Measurements from ENCODE around the gene ASIC4.

Gene ASIC4

GRCh38 chr2:219533930-219534661, 19.8 kb downstream of the ASIC4 start:
- TF ChIP-seq CTCF (IDR thresholded peaks at IDR 0.05; ENCODE audit: low read depth, low read length, missing control alignments) = no peak
- H3K4me3 ChIP-seq (replicated peaks; ENCODE audit: low read depth, low read length) = no peak overlapping the region
- DNase-seq (ENCODE audit: extremely low read depth, low read depth) = no peak

GRCh38 chr2:219536425-219536824, 22.1 kb downstream of the ASIC4 start:
- H3K4me3 ChIP-seq (replicated peaks; ENCODE audit: low read depth, low read length) = no peak overlapping the region
- no peak for DNase-seq (ENCODE audit: extremely low read depth, low read depth)
- no peak for TF ChIP-seq CTCF (IDR thresholded peaks at IDR 0.05; ENCODE audit: low read depth, low read length, missing control alignments)

- H3K4me3 ChIP-seq (replicated peaks; ENCODE audit: low read depth, low read length) = no peak overlapping the region
- TF ChIP-seq CTCF (IDR thresholded peaks at IDR 0.05; ENCODE audit: low read depth, low read length, missing control alignments) = no peak
- DNase-seq (ENCODE audit: extremely low read depth, low read depth) = no peak
Measured at GRCh38 chr2:219536967-219537366, 22.7 kb downstream of the ASIC4 start.

GRCh38 chr2:219537657-219538488, 23.6 kb downstream of the ASIC4 start:
- no peak overlapping the region for H3K4me3 ChIP-seq (replicated peaks; ENCODE audit: low read depth, low read length)
- no peak for DNase-seq (ENCODE audit: extremely low read depth, low read depth)

GRCh38 chr2:219538504-219538951, 24.2 kb downstream of the ASIC4 start:
- TF ChIP-seq CTCF (IDR thresholded peaks at IDR 0.05; ENCODE audit: low read depth, low read length, missing control alignments) = no peak
- no peak overlapping the region for H3K4me3 ChIP-seq (replicated peaks; ENCODE audit: low read depth, low read length)
- DNase-seq (ENCODE audit: extremely low read depth, low read depth) = no peak

More at GRCh38 chr2:219537657-219538488, 23.6 kb downstream of the ASIC4 start:
- no peak for TF ChIP-seq CTCF (IDR thresholded peaks at IDR 0.05; ENCODE audit: low read depth, low read length, missing control alignments)

- H3K4me3 ChIP-seq (replicated peaks; ENCODE audit: low read depth, low read length) = no peak overlapping the region
- no peak for TF ChIP-seq CTCF (IDR thresholded peaks at IDR 0.05; ENCODE audit: low read depth, low read length, missing control alignments)
- DNase-seq (ENCODE audit: extremely low read depth, low read depth) = no peak
Measured at GRCh38 chr2:219538956-219539788, 24.9 kb downstream of the ASIC4 start.

All from HFF-Myc (cell line).